ENCODE data around the gene ITGA3.

Gene ITGA3

GRCh38 chr17:50072925-50073324, 17.0 kb downstream of the ITGA3 start:
- no peak for DNase-seq

GRCh38 chr17:50074227-50074626, 18.3 kb downstream of the ITGA3 start:
- DNase-seq, result no peak

- DNase-seq, result no peak
Observed at GRCh38 chr17:50075446-50076032, 19.6 kb downstream of the ITGA3 start.

- DNase-seq, result no peak
Observed at GRCh38 chr17:50076221-50076590, 20.3 kb downstream of the ITGA3 start.

DNA sequence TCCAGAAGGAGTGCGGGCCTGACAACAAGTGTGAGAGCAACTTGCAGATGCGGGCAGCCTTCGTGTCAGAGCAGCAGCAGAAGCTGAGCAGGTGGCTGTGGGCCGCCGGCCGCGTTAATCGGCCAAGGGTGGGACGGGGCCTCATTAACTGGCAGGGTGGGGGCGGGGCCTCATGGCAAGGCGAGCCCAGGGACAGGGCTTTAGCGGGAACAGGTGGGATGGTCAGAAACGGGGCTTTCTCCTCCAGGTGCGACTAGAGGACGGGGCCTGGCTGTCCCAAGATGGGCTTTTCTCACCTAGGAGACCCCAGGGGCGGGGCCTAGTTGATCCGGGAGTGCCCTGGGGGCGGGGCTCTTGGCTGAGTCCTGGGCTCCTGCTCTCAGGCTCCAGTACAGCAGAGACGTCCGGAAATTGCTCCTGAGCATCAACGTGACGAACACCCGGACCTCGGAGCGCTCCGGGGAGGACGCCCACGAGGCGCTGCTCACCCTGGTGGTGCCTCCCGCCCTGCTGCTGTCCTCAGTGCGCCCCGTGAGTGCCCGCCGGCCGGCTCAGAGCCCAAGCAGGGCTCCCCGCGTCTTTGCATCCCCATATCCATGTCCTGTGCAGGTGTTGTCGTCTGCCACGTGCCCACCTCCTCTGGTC, 20.8 kb downstream of the ITGA3 start:
- no peak for DNase-seq

DNA sequence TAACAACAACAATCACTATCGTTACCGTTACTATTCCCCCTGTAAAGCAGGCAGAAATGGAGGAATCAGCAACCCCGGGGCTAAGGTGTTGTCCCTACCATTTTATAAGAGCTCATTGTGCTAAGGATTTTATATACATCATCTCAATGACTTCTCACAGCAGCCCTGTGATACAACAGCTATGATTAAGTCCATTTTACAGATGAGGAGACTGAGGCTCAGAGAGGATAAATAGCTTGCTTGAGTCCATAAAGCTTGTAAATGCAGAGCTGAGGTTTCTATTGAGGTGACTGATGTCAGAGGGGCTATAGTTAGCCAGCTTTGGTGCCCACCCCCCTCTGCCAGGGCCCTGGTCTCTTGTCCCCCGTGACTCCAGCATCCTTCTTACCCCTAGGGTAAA, 22.5 kb downstream of the ITGA3 start:
- no peak for DNase-seq

GRCh38 chr17:50079334-50080095, 23.6 kb downstream of the ITGA3 start:
- DNase-seq, result peak; percentile 51

GRCh38 chr17:50080096-50080480, 24.2 kb downstream of the ITGA3 start:
- no peak for DNase-seq

DNA sequence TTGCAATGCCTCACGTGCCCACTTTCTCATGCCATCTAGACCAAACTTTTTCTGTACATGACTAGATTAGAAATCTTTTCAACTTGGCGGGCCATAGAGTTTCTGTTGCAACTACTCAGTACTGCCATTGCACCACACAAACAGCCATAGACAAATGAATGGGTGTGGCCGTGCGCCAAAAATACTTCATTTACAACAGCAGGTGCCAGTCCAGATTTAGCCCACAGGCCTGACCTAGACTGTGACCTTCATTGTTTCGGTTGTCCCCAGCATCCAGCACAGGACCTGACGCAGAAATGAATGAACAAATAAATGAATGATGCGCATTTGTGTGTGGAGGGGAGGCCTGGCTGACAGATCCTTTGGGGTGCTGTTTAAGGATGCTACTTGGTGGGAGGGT, 24.9 kb downstream of the ITGA3 start:
- no peak for DNase-seq

DNA sequence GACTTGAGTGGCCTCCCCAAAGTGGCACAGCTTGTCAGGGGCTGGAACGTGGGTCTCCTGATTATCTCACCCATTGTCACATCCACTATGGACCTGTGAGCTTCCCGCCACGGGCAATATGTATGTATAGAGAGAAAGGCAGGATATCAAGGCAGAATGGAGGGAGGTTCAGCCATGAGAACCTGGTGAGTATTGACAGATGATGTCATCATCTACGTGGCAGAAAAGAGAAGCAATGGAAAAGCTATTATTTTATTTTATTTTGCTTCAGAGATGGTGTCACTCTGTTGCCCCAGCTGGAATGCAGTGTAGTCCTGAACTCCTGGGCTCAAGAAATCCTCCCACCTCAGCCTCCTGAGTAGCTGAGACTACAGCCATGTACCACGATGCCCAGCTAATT, 25.8 kb downstream of the ITGA3 start:
- DNase-seq, result no peak

DNA sequence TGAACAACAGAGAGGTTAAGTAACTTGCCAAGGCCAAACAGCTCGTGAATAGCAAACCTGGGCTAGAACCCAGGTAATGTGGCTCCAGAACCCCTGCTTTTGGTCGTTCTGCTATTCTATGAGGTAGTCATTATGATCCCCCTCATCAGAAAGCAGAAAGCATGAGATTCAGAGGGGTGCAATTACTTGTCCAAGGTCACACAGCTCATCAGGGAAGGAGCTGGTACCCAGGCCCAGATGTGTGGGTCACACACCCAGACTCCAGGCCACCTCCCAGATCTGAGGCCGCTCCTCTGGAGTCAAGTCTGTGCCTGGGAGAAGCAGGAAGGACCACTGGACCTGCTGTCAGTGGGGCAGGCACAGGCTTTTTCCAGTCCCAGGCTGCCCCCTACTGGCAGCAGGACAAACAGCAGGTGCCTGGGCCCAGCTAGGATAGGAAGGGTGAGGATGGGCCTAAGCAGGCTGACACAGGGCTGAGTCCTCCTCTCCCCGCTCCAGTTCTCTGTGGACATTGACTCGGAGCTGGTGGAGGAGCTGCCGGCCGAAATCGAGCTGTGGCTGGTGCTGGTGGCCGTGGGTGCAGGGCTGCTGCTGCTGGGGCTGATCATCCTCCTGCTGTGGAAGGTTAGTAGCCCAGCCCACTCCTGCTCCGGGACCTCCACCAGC, 31.5 kb downstream of the ITGA3 start:
- DNase-seq, result peak; percentile 62

DNA sequence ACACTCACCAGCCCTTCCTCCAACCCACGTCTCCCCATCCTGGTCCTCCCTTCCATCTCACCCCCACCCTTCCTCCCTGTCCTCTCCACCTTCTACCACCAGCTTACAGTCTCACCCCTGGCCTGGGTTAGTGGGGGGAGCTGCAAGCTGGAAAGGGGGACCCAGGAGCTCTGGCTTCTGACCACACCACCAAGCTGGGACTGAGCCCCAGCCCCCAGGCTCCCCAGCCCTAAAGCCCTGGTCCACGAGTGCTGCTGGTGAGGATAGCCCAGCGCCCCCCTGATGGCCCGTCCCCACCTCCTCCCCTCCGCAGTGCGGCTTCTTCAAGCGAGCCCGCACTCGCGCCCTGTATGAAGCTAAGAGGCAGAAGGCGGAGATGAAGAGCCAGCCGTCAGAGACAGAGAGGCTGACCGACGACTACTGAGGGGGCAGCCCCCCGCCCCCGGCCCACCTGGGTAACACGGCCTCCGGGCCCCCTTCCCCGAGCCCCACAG, 32.0 kb downstream of the ITGA3 start:
- no peak for DNase-seq

DNA sequence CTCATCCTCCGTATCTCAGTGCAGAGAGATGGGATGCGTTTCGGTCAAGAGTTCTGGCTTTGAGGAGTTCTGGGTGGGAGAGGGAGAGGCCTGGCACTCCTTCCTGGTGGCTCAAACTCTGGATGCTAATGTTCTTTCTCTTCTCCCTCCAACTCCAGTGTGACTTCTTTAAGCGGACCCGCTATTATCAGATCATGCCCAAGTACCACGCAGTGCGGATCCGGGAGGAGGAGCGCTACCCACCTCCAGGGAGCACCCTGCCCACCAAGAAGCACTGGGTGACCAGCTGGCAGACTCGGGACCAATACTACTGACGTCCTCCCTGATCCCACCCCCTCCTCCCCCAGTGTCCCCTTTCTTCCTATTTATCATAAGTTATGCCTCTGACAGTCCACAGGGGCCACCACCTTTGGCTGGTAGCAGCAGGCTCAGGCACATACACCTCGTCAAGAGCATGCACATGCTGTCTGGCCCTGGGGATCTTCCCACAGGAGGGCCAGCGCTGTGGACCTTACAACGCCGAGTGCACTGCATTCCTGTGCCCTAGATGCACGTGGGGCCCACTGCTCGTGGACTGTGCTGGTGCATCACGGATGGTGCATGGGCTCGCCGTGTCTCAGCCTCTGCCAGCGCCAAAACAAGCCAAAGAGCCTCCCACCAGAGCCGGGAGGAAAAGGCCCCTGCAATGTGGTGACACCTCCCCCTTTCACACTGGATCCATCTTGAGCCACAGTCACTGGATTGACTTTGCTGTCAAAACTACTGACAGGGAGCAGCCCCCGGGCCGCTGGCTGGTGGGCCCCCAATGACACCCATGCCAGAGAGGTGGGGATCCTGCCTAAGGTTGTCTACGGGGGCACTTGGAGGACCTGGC, 33.3 kb downstream of the ITGA3 start:
- no peak for DNase-seq

DNA sequence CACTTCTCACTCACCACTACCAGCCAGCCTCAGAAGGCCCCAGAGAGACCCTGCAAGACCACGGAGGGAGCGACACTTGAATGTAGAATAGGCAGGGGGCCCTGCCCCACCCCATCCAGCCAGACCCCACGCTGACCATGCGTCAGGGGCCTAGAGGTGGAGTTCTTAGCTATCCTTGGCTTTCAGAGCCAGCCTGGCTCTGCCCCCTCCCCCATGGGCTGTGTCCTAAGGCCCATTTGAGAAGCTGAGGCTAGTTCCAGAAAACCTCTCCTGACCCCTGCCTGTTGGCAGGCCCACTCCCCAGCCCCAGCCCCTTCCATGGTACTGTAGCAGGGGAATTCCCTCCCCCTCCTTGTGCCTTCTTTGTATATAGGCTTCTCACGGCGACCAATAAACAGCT, 34.2 kb downstream of the ITGA3 start:
- DNase-seq, result no peak

DNA sequence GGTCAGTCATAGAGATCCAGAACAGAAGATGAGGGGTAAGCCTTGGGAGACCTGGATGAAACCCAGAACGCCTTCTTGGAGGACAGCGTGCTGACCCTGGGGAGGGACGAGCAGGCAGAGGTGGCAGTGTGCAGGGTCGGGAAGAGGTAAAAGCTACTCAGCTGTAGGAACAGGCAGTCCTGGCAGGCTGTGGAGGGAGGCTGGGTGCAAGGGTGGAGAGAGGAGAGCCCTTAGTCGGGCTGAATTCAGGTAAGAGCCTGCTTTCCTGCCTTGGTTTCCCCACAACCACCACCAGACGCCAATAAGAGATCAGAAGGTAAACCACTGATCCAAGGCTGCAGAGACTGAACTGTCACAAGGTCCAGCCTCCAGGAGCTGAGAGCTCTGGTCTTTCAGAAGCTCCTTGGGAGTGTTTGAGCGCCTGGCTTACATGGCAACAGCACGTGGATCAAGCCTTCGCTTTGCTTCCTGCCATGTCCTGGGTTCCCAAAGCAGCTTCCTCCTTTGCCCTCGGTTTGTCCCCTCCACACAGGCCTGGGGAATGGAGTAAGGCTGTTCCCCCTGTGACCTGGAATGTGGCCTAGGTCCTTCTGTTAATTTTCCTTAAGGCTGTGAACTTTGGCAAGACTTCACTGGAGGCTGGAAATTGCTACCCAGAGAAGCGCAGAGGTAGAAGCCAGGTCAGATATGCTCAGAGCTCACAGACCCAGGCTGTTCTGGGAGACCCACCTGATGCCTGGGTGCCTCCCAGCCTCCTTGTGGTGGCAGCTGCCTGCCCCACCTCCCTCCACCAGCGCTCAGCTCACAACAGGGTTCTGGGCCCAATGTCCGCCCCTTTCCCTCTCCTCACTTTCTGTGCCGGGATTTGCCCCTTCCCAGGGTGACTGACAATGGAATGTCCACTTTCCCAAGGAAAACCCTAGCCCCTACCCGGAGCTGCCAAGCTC, 35.3 kb downstream of the ITGA3 start:
- no peak for DNase-seq

DNA sequence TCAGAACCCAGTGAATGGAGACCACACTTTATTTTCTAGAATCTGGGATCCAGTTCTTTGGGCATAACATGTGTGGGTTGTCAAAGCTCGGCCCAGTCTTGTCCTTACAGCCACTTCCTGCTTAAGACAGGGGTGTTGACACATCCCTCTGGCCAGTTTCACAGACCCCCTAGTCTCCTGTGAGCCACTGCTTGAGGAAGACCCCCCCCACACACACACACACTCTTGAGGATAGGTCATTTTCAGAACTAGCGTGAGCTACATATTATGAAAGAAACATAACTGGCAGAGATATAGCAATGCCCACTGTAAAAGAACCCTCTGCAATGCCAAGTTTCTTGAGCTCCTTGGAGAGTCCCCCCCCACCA, 36.0 kb downstream of the ITGA3 start:
- DNase-seq, result no peak

DNA sequence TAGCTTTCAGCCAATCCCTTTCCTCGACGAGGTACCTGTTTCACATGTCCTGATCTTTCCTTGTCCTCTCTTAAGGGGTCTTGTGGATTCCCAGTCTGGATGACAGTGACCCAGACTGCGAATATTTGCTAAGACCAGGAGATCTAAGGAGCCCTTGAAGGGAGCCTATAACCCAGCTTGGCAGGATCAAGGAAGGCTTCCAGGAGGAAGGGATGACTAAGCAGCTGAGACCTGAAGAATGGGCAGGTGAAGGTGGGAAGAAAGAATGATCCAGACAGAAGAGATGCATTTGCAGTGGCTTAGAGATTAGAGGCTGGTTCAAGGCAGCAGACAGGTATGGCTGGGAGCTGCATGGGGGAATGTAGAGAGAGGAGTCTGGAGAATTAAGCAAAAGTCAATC, 37.3 kb downstream of the ITGA3 start:
- DNase-seq, result no peak

DNA sequence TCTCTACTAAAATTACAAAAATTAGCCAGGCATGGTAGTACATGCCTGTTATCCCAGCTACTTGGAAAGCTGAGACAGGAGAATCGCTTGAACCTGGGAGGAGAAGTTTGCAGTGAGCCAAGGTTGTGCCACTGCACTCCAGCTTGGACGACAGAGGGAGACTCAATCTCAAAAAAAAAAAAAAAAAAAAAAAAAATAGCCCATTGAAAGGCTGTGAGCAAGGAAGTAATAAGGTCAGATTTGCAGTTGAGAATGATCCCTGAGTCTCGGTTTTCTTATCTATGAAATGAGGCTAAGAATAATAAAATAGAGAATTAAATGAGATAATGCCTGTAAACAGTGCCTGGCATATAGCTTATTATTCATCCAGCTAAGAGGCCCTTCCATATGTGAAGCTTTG, 37.9 kb downstream of the ITGA3 start:
- DNase-seq, result no peak

- peak; percentile 72 for DNase-seq
Observed at GRCh38 chr17:50094243-50094752, 38.4 kb downstream of the ITGA3 start.

- peak; percentile 94 for DNase-seq
Observed at GRCh38 chr17:50094753-50095619, 39.1 kb downstream of the ITGA3 start, which contains the start of gene PDK2. PDK2 (plus strand) TSS chr17:50095351; CDS start chr17:50095436, 85 bp downstream.
